Medulla oblongata (tissue), 1 donor: Measurements from ENCODE around the gene CCDC181.

Experiments
- DNase-seq: peaks from one replicate; pipeline ENCODE4 v3.0.0-alpha.2; 2015; ENCODE audit errors: extremely low spot score

Gene CCDC181

DNA sequence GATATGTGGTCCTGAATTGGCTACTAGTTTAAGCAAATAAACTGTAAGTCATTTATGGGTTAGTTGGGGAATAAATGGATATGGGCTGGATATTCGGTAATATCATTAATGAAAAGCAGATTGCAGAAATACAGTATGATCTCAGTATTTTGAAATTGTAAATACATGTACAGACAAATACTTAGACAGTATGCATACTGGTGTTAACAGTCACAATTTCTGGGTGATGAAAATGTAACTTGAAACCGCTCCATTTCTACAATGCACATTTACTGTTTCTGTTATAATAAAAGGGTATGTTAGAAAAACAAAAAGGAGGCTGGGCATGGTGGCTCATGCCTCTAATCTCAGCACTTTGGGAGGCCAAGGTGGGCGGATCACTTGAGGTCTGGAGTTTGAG, 31.3 kb downstream of the CCDC181 start:
- DNase-seq: no peak

GRCh38 chr1:169392406-169392805, 34.9 kb downstream of the CCDC181 start:
- DNase-seq: no peak

DNA sequence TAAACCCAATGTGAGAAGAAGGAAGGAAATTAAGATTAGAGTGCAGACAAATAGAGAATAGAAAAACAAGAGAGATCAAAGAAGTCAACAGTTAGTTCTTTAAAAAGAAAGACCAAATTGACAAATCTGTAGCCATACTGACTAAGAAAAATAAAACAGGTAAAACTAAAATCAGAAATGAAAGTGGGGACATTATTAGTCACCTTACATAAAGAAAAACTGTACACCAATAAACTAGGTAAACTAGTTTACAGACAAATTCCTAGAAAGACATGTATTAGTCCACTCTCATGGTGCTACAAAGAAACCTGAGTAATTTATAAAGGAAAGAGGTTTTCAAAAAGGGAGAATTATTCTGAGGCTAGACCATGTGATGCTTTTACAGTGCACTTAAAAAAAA, 37.0 kb downstream of the CCDC181 start:
- DNase-seq: no peak

DNA sequence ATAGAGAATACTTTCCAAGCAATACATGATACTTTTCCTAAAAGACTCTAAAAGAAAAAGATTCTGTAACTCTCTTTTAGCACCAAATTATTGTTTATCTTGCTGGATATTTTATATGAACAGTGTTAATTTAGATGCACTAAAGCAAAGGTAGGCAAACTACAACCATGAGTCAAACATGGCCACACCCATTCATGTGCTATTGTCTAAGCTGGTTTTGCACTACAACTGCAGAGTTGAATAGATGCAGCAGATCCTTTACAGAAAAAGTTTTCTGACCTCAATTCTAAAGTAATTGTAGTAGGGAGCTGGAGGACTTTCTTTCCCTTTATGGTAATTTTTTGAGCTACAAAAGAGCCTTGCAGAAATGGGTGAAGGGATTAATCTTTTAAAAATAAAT, 39.9 kb downstream of the CCDC181 start:
- DNase-seq: no peak

DNA sequence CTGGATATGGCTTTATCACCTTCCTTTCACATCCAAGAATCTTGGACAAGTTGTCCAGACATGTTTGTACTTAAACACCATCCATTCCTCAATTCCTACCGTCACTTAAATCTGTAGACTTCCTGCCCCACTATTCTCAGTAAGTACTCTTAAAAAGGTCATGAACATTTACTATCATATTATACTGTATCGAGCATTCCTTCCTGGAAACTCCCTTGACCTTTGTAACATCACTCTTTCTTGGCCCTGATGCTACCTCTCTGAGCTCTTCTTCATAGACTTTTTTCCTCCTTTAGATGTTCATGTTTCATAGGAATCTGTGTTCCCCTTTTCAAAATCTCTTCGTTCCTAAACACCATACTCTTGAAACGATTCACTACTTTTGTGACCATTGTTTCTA, 43.8 kb downstream of the CCDC181 start:
- no peak for DNase-seq

DNA sequence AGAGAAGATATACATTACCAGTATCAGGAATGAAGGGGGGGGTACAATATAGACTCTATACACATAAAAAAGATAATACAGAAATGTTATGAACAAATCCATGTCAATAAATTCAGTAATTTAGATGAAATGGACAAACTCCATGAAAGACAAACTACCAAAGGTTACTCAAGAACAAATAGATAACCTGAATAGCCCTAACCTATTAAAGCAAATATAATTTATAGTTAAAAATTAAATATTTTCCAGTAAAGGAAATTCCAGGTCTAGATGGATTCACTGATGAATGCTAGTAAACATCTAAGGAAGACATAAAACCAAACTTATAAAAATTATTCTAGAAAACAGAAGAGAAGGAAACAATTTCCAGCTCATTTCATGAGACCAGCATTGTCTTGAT, 46.1 kb downstream of the CCDC181 start:
- DNase-seq: no peak

- no peak for DNase-seq
Observed at GRCh38 chr1:169371404-169371803, 55.9 kb downstream of the CCDC181 start.

- DNase-seq: no peak
Observed at GRCh38 chr1:169368406-169368769, 58.9 kb downstream of the CCDC181 start.

DNA sequence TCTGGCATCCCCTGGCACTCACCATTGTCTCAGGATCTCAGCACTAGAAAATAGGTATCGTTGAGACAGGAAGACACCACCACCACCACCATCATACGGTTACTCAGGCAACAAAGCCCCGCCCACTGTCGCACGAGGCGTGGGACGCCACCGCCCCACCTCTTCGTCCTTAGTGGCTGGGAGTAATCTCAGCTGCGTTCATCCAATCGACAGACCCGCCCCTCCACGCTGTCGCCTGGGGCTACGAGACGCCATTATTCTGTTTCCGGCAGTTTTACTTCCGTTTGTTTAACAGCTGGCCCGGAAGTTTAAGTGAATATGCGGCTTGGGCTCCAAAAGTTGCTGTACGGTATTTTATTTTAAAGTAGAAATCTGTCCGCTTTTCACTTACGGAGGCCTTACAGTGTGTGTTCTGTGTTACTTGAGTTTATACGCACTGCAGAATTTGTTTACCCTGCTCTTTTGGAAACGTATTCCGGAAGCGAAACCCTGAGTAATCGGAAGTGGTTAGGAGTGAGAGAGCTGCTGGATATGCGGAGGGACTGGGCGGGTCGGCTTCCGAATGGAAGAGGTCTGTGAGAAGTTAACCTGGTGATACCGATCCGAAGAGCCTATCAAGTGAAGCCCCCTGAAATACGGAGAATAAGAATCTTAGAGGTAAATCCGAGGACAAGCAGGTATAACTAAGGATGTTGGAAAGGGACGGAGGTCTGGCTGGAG, 59.4 kb downstream of the CCDC181 start, which contains the start of the genes BLZF1 and NME7:
BLZF1 (plus strand) TSS at position 510 of the 720 bp plus-strand sequence. CDS start 1,328 bp downstream, outside the sequence.
NME7 (minus strand) TSS at position 112 of the 720 bp plus-strand sequence; CDS start at position 25, 87 bp downstream.
- peak; percentile 98 for DNase-seq

- DNase-seq: no peak
Observed at GRCh38 chr1:169367096-169367685, 60.1 kb downstream of the CCDC181 start.

GRCh38 chr1:169364948-169365347, 62.3 kb downstream of the CCDC181 start:
- no peak for DNase-seq

GRCh38 chr1:169363046-169363730, 64.1 kb downstream of the CCDC181 start:
- no peak for DNase-seq

DNA sequence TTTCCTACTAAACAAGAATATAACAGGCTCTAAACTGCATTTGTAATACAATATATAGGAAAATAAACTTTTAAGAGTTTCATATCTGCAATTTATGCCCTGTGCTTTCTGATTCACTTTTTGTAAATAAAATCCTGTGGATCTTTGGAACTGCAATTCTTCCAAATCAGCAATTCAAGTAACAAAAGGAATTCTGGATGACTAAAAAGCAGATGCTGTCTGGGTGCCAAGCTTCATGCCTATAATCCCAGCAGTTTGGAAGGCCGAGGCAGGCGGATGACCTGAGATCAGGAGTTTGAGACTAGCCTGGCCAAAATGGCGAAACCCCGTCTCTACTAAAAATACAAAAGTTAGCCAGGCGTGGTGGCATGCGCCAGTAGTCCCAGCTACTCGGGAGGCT, 66.0 kb downstream of the CCDC181 start:
- DNase-seq: no peak

GRCh38 chr1:169360415-169360814, 66.9 kb downstream of the CCDC181 start:
- no peak for DNase-seq

DNA sequence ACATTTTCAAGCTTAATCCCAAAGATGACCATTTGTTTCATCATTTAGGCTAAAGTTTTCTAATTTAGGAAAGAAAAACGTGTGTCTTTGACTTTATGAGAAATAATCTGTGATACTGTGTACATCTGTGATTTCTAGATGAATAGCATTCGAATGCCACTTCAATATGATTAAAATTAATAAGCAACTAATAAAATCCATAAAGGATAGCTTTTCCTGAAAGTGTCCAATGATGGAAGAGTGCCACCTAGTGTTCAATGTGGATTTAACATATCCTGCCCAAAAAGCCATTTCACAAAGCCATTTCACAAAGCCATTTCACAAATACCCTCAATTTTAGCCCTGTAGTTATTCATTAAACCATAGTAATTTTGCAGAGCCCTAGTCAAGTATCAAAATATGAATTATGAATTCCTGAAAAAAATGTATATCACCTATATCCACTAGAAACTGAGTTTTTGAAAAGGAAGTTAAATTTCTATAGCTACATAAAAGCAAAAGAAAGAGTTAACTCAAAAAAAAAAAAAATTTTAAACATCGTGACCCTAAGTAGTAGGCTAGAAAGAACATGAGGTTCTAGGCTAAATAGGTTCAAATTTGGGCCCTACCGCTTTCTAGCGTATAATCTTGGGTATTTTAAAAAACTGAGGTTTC, 78.8 kb downstream of the CCDC181 start:
- peak; percentile 82 for DNase-seq

- no peak for DNase-seq
Observed at GRCh38 chr1:169347688-169348382, 79.4 kb downstream of the CCDC181 start.

- DNase-seq: no peak
Observed at GRCh38 chr1:169346036-169346589, 81.2 kb downstream of the CCDC181 start.

DNA sequence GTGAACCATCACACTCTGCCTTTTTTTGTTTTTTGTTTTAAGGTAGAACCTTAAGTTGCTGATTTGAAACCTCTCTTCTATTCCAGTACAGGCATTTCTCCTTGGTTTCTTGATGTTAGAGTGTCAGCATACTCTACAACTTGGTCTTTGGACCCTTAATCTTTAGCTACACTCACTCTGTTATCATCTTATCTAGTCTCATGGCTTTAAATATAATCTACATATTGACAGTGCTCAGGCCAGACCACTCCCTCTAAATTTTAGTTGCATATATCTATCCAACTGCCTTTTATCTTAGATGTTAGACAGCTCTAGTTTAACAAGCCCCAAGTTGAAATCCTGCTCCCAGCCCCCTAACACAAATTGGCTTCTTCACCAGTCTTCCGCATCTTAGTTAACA, 81.8 kb downstream of the CCDC181 start:
- no peak for DNase-seq
